ENCODE results near the gene EPS8L2. TPM values are rescaled to one million over a fixed set of nuclear protein-coding genes. Genes with fewer than 3 reads are reported as not detected.

The EPS8L2 gene
- total RNA-seq, 4 donors from 2014 or later, result 14.1 to 27.6 (median 22.3) TPM

GRCh38 chr11:746289-747157 is 40.5 kb downstream of the EPS8L2 start:
- TF ChIP-seq CTCF (IDR thresholded peaks at IDR 0.05), result no peak
- no peak for DNase-seq (ENCODE audit: low spot score)
- ATAC-seq (ENCODE audit: low FRiP score), result peak; percentile 25

- peak; percentile 65 for DNase-seq (ENCODE audit: low spot score)
- TF ChIP-seq CTCF (IDR thresholded peaks at IDR 0.05), result no peak
- peak; percentile 94 for ATAC-seq (ENCODE audit: low FRiP score)
These were observed 41.4 kb downstream of the EPS8L2 start, which contains the start of gene TALDO1 for GRCh38 chr11:747158-748006. Gene TALDO1 (plus strand): TSS chr11:747464. CDS start chr11:747482, 18 bp downstream.

- DNase-seq (ENCODE audit: low spot score) (no peak), ATAC-seq (ENCODE audit: low FRiP score) (peak; percentile 15)
- TF ChIP-seq CTCF (IDR thresholded peaks at IDR 0.05), result no peak
These were observed 42.0 kb downstream of the EPS8L2 start for GRCh38 chr11:748007-748359.

- DNase-seq (ENCODE audit: low spot score) (no peak), ATAC-seq (ENCODE audit: low FRiP score) (no peak)
- no peak for TF ChIP-seq CTCF (IDR thresholded peaks at IDR 0.05)
These were observed 43.7 kb downstream of the EPS8L2 start for GRCh38 chr11:749731-750130.

GRCh38 chr11:760236-760635 is 54.2 kb downstream of the EPS8L2 start:
- TF ChIP-seq CTCF (IDR thresholded peaks at IDR 0.05), result no peak
- DNase-seq (ENCODE audit: low spot score), result no peak
- ATAC-seq (ENCODE audit: low FRiP score), result no peak

- ATAC-seq (ENCODE audit: low FRiP score), result no peak
- no peak for TF ChIP-seq CTCF (IDR thresholded peaks at IDR 0.05)
These were observed 55.6 kb downstream of the EPS8L2 start for GRCh38 chr11:761526-762108.

More at GRCh38 chr11:761526-762108, 55.6 kb downstream of the EPS8L2 start:
- DNase-seq (ENCODE audit: low spot score), result no peak
